HepG2 (cell line): Measurements from ENCODE around the gene SLC4A9. TPM values are rescaled to one million over a fixed set of nuclear protein-coding genes. Genes with fewer than 3 reads are reported as not detected.

ENCODE experiments used
- ATAC-seq: fragments of 200-7000 bp; cut with Tn5 transposase; 3 replicates; pipeline ENCODE4 v1.9.1; 2020; ENCODE audit warnings: mild to moderate bottlenecking, moderate library complexity
- BruUV-seq: library from RNA; stranded (reverse); fragments of 400-500 nt; replicated peaks from 2 replicates; lab custom pipeline; 2021; lab: Mats Ljungman, UMichigan
- CTCF ChIA-PET: fragments of 300-600 bp; formaldehyde crosslinking; extraction: SDS; loops from one replicate; lab custom pipeline; 2021; ENCODE audit warnings: low total read pairs, inconsistent platforms, low intra/inter-chr PET ratio; lab: Yijun Ruan, JAX
- POLR2A ChIA-PET: fragments of 350-600 bp; sonication (Branson Sonifier 250); formaldehyde crosslinking; loops from one replicate; lab custom pipeline; 2020; ENCODE audit warnings: antibody characterized with exemption, inconsistent platforms; lab: Yijun Ruan, JAX
- DNase-seq: peaks from one replicate; pipeline ENCODE4 v3.0.0-alpha.2; 2015; ENCODE audit warnings: low spot score
- FAIRE-seq: peaks from 3 replicates; lab custom pipeline; 2011; peaks lifted over from hg19 to GRCh38; lab: Jason Lieb, UNC
- H2AFZ ChIP-seq: one replicate; pipeline ENCODE4 v1.6.1; 2011; ENCODE audit warnings: low read length, inconsistent platforms
- H3K27ac ChIP-seq: fragments of 300-600 bp; 3 replicates; pipeline ENCODE4 v1.8.0; 2011; ENCODE audit warnings: mixed run types, mild to moderate bottlenecking, mixed read lengths, low read length, inconsistent platforms; ENCODE audit not compliant: insufficient read depth; ENCODE audit errors: extremely low read length
- H3K27me3 ChIP-seq, 2 experiments: fragments of 200-600 bp in 1 of 2; 2 replicates in 1 of 2; 3 replicates in 1 of 2; pipeline versions ENCODE4 v1.6.0 to v1.8.0; 2011; ENCODE audit warnings: low read length in 2 of 2, mild to moderate bottlenecking in 2 of 2, moderate library complexity in 2 of 2, inconsistent platforms in 1 of 2; ENCODE audit not compliant: insufficient read depth in 2 of 2, control insufficient read depth in 1 of 2
- H3K36me3 ChIP-seq, 2 experiments: fragments of 200-600 bp in 1 of 2; replicated peaks in 1 of 2; 2 replicates in 1 of 2; 3 replicates in 1 of 2; pipeline versions ENCODE4 v1.5.1 to v1.8.0; 2011; ENCODE audit warnings: low read length in 2 of 2, inconsistent platforms in 1 of 2; ENCODE audit not compliant: insufficient read depth in 2 of 2, control insufficient read depth in 1 of 2
- H3K4me1 ChIP-seq: 2 replicates; pipeline ENCODE4 v1.5.1; 2012; ENCODE audit warnings: low read length, inconsistent platforms; ENCODE audit not compliant: insufficient read depth
- H3K4me2 ChIP-seq: 2 replicates; pipeline ENCODE4 v1.6.0; 2011; ENCODE audit warnings: low read depth, low read length, inconsistent platforms
- H3K4me3 ChIP-seq, 3 experiments: fragments of 200-600 bp in 1 of 3; sonication (generic), shearing (Covaris generic) in 1 of 3; replicated peaks in 1 of 3; 2 replicates each; pipeline ENCODE4 v1.5.1; 2011 to 2016; ENCODE audit warnings: low read length in 3 of 3, inconsistent platforms in 2 of 3, low read depth in 2 of 3, mild to moderate bottlenecking in 2 of 3, control low read depth in 1 of 3, mixed read lengths in 1 of 3; ENCODE audit not compliant: insufficient read depth in 1 of 3
- H3K79me2 ChIP-seq: one replicate; pipeline ENCODE4 v1.6.1; 2011; ENCODE audit warnings: low read length, inconsistent platforms; ENCODE audit not compliant: insufficient read depth
- H3K9ac ChIP-seq: 2 replicates; pipeline ENCODE4 v1.6.0; 2011; ENCODE audit warnings: mild to moderate bottlenecking, low read depth, low read length, inconsistent platforms; ENCODE audit not compliant: insufficient read depth
- H3K9me3 ChIP-seq: 2 replicates; pipeline ENCODE4 v1.5.1; 2012; ENCODE audit warnings: mild to moderate bottlenecking, low read length
- H4K20me1 ChIP-seq: 2 replicates; pipeline ENCODE4 v1.6.0; 2011; ENCODE audit warnings: inconsistent platforms, mild to moderate bottlenecking, low read length, moderate library complexity; ENCODE audit not compliant: insufficient read depth
- IRX3 ChIP-seq: sonication (generic); formaldehyde crosslinking; IDR thresholded peaks from 2 replicates; pipeline ENCODE4 v1.8.1; 2023; ENCODE audit warnings: mild to moderate bottlenecking, low read depth, missing genetic modification reagents, borderline replicate concordance
- KLF6 ChIP-seq: IDR thresholded peaks from 2 replicates; pipeline ENCODE4 v1.8.0; 2016; ENCODE audit warnings: missing biosample characterization, missing genetic modification reagents
- PBX3 ChIP-seq: sonication (generic); formaldehyde crosslinking; IDR thresholded peaks from 2 replicates; pipeline ENCODE4 v1.8.1; 2023; ENCODE audit warnings: missing genetic modification reagents, inconsistent platforms, borderline replicate concordance
- RBM39 ChIP-seq: fragments of 200-400 bp; formaldehyde crosslinking; IDR thresholded peaks from one replicate; pipeline ENCODE4 v1.6.1; 2018; ENCODE audit warnings: antibody characterized with exemption, mild to moderate bottlenecking, low read depth, low read length; ENCODE audit not compliant: poor library complexity, severe bottlenecking
- TFDP1 ChIP-seq: IDR thresholded peaks from 2 replicates; pipeline ENCODE4 v1.6.1; 2016; ENCODE audit warnings: missing compliant biosample characterization, missing genetic modification reagents, borderline replicate concordance
- ZBTB40 ChIP-seq, 2 experiments: fragments of 450-650 bp in 1 of 2; sonication (generic) in 1 of 2; formaldehyde crosslinking in 1 of 2; IDR thresholded peaks; 2 replicates each; pipeline versions ENCODE4 v1.6.1 to v1.8.0; 2016 to 2022; ENCODE audit warnings: antibody characterized with exemption in 1 of 2, mild to moderate bottlenecking in 1 of 2, missing genetic modification reagents in 1 of 2
- ZNF251 ChIP-seq: sonication (generic); formaldehyde crosslinking; IDR thresholded peaks from 2 replicates; pipeline ENCODE4 v1.9.0; 2021; ENCODE audit warnings: mild to moderate bottlenecking, missing genetic modification reagents
- ZNF776 ChIP-seq: sonication (generic); formaldehyde crosslinking; IDR thresholded peaks from 2 replicates; pipeline ENCODE4 v1.4.0; 2020; ENCODE audit warnings: mild to moderate bottlenecking, missing genetic modification reagents
- WGBS: methylation state at CpG from one replicate; pipeline ENCODE4 v1.1.6; 2017; ENCODE audit warnings: low lambda C conversion rate; 5-methylcytosine and 5-hydroxymethylcytosine counted together
- in situ Hi-C: cut with HindIII; loops from 2 replicates; pipeline ENCODE4 v1.10.0; 2017; ENCODE audit warnings: low pct_unique_long_range_greater_than_20kb; ENCODE audit not compliant: extremely low pct_ligation_motif_present
- intact Hi-C: fragments of 100-400 bp; cut with micrococcal nuclease; formaldehyde crosslinking; loops from one replicate; pipeline ENCODE4 v1.10.0; 2022; ENCODE audit not compliant: unreplicated experiment
- polyA plus RNA-seq, 8 experiments: library from polyadenylated mRNA; depleted of rRNA in 3 of 8; stranded (reverse) in 7 of 8; unstranded in 1 of 8; fragments of >200 nt; fragmentation: Illumina TruSeq in 4 of 8; extraction: Trizol in 4 of 8; gene quantifications; 2 replicates each; pipeline versions ENCODE4 v1.2.1 to v1.2.3, GENCODE V29; 2011 to 2016; ENCODE audit warnings: low read depth in 4 of 8, missing spikeins in 1 of 8, mixed read lengths in 1 of 8; ENCODE audit not compliant: insufficient read depth in 1 of 8
- total RNA-seq, 5 experiments: library from RNA; depleted of rRNA; stranded (reverse); fragments of >200 nt; fragmentation: Illumina TruSeq; extraction: Trizol; gene quantifications; 2 replicates each; pipeline ENCODE4 v1.2.3, GENCODE V29; 2016; ENCODE audit warnings: low read depth in 1 of 5
- TF ChIP-seq, protein P1 (sequence below): sonication (generic); formaldehyde crosslinking; IDR thresholded peaks from 2 replicates; pipeline ENCODE4 v1.4.0; 2020; ENCODE audit warnings: missing genetic modification reagents

Gene SLC4A9
- total and polyA plus RNA-seq, 2 of the 13 experiments (the other 11 are each of a cell fraction or from before 2014, with no cell fraction given): not detected

GRCh38 chr5:140362875-140363630, 3.1 kb downstream of the SLC4A9 start:
- peaks cover 31% of the 10 kb centered on the region for H3K4me1 ChIP-seq
- H3K27ac ChIP-seq: no peak overlapping the region
- intact Hi-C loops (loop anchor here (2.0 kb wide), 1 partner anchor 372 kb away; no protein-coding TSS in a partner anchor), in situ Hi-C loops (loop anchor here (5.0 to 10.0 kb wide), 2 partner anchors 121 to 372 kb away; no protein-coding TSS in a partner anchor)
- peak overlapping the region; percentile 36 to 75 (median 59); a peak in 5 of 6 replicates for H3K4me3 ChIP-seq
- H3K36me3 ChIP-seq: no peaks in the 10 kb centered on the region
- H3K4me2 ChIP-seq: peak overlapping the region; percentile 84
- H4K20me1 ChIP-seq: no peaks in the 10 kb centered on the region
- POLR2A ChIA-PET: interaction anchor here (0.6 to 1.5 kb wide), 4 partner anchors 17 to 968 kb away, joined by 3 to 5 read pairs (median 3); partner anchors contain the start of genes ANKHD1, EIF4EBP3, HBEGF and PCDHGA1
- peak overlapping the region; percentile 41; the same call in 1 of the 2 replicates for H3K9ac ChIP-seq
- ATAC-seq (peak; percentile 87), DNase-seq (peak; percentile 74), FAIRE-seq (peak; percentile 93)
- CTCF ChIA-PET: no interaction called here
- H3K9me3 ChIP-seq: no peaks in the 10 kb centered on the region
- no peaks in the 10 kb centered on the region for H3K79me2 ChIP-seq
- H2AFZ ChIP-seq: no peak overlapping the region
- no TSS peak for BruUV-seq
- 0% methylated on average over 1 of the region's 29 CpGs for WGBS
- H3K27me3 ChIP-seq: peaks cover 0 to 8% of the 10 kb centered on the region in 2 experiments; a peak in 1 of 5 replicates
- TF ChIP-seq ZBTB40 (IDR thresholded peaks at IDR 0.05): no peak
- no peak for TF ChIP-seq ZBTB40 (CRISPR knock-in tag; IDR thresholded peaks at IDR 0.05)
- TF ChIP-seq, protein P1, sequence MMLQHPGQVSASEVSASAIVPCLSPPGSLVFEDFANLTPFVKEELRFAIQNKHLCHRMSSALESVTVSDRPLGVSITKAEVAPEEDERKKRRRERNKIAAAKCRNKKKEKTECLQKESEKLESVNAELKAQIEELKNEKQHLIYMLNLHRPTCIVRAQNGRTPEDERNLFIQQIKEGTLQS (CRISPR knock-in tag): no peak
- peak; percentile 55 for TF ChIP-seq RBM39
- peak; percentile 63; the same call in 1 of the 2 replicates for TF ChIP-seq TFDP1 (CRISPR knock-in tag)
- TF ChIP-seq PBX3 (CRISPR knock-in tag): no peak
- no peak for TF ChIP-seq ZNF251 (CRISPR knock-in tag)
- peak; percentile 51; the same call in 1 of the 2 replicates for TF ChIP-seq IRX3 (CRISPR knock-in tag)
- TF ChIP-seq ZNF776 (CRISPR knock-in tag): 0 out of 2 replicates have a peak, but pooled peaks have one; percentile 53
- 0 out of 2 replicates have a peak, but pooled peaks have one; percentile 63 for TF ChIP-seq KLF6 (CRISPR knock-in tag)
